A375 (cell line): ENCODE measurements around the gene GABRA5. TPM values are rescaled to one million over a fixed set of nuclear protein-coding genes. Genes with fewer than 3 reads are reported as not detected.

Source experiments
- total RNA-seq: library from RNA; depleted of rRNA; stranded (reverse); fragments of >200 nt; shearing (Covaris generic); gene quantifications from 2 replicates; pipeline ENCODE4 v1.2.3, GENCODE V29; 2014; rRNA removed

The GABRA5 gene
- 3.2 and 6.7 TPM in 2 replicates for total RNA-seq

DNA sequence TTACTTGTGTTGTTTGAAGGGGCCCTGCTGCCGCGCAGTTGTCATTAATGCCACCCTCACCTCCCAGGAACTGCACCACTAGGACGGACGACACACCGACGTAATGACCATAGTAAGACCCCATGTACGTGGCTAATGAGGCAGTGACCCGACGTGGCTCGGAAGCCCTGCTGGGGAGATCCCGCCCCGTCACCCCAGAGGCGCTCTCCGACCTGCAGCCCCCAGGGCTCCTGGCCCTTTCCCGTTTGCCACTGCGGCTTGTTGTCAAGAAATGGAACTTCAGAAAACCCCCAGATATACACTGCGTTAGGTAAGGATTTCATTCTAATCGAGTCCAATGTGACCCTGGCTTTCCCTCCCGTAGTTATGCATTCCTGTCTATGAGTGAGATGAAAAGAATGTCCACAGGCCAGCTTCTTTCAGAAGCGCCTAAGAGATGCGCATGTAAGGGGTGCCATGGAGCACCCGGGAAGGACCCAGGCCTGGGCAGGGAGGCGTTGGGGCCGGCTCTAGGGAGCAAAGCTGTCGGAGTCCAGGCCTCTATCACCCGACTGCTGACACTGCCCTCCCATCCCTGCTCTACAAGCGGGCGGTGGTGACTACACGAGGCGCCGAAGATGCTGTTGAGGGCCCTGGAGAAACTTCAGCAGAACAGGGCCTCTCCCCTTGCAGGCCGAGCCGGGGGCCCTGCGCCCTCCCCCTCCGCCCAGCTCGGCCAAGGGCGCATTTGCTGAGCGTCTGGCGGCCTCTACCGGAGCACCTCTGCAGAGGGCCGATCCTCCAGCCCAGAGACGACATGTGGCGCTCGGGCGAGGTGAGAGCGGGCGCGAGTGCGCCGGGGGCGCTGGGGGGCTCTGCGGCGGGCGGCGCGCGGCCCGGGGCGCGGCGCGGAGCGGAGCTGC, at the start of gene GABRA5:
GABRA5 (plus strand) TSS at position 765 of the 902 bp plus-strand sequence. CDS start 2,187 bp downstream, outside the sequence.

DNA sequence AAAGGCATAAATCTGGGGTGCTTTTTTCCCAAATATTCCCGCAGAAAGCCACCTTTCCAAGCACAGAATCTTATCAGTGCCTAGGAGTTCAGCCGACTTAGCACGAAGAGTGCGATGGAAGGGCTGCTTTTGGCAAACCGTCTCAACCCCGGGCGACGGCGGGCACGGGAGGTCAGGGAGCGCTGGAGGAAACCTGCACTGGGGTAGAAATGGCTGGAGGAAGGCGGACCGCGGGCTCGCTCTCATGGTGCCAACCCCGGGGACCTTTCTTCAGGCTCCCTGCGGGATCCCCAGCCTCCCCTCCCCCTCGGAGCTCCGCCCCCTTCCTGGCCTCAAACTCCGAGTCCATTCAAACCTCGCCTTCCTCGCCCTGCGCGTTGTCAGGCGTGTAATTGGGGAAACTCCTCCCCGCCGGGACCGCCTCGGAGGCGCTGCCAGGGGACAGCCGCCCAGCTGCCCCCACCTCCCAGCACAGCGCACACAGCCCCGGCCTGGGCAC, 103.9 kb downstream of the GABRA5 start, which contains the start of gene GABRG3:
GABRG3 (plus strand) TSS at position 470 of the 499 bp plus-strand sequence.

Other genes with a start within 250 kb of the GABRA5 start
- 7.0 and 7.9 TPM in 2 replicates for gene GABRB3, start 94.0 kb upstream of the GABRA5 start, total RNA-seq
- gene GABRG3, start 104.1 kb downstream of the GABRA5 start, total RNA-seq, result 0.41 and 0.56 TPM in 2 replicates